GM12878 (cell line): ENCODE measurements around the gene ACER3. TPM values are rescaled to one million over a fixed set of nuclear protein-coding genes. Genes with fewer than 3 reads are reported as not detected.

Source experiments
- ATAC-seq: fragments of 200-7000 bp; cut with Tn5 transposase; 3 replicates; pipeline ENCODE4 v1.9.1; 2020; ENCODE audit warnings: mild to moderate bottlenecking, moderate library complexity
- BruUV-seq: library from RNA; stranded (reverse); fragments of 400-500 nt; replicated peaks from 2 replicates; lab custom pipeline; 2021; lab: Mats Ljungman, UMichigan
- CTCF ChIA-PET: fragments of 300-600 bp; sonication (Branson Sonifier 250); formaldehyde crosslinking; extraction: SDS; loops from one replicate; lab custom pipeline; 2021; ENCODE audit warnings: inconsistent platforms; lab: Yijun Ruan, JAX
- POLR2A ChIA-PET: fragments of 350-600 bp; formaldehyde crosslinking; extraction: SDS; loops from one replicate; lab custom pipeline; 2021; ENCODE audit warnings: inconsistent platforms; lab: Charles Lee
- RAD21 ChIA-PET: fragments of 300-600 bp; sonication (Branson Sonifier 250); formaldehyde crosslinking; loops from one replicate; lab custom pipeline; 2023; ENCODE audit warnings: antibody characterized with exemption; ENCODE audit not compliant: unreplicated experiment; lab: Charles Lee
- SMC1A ChIA-PET: fragments of 300-600 bp; sonication (Branson Sonifier 250); formaldehyde crosslinking; loops from one replicate; lab custom pipeline; 2023; ENCODE audit not compliant: unreplicated experiment, uncharacterized antibody; lab: Charles Lee
- DNase-seq: peaks from one replicate; pipeline ENCODE4 v3.0.0-alpha.2; 2011; ENCODE audit warnings: low read depth, low spot score
- FAIRE-seq: peaks from 3 replicates; lab custom pipeline; 2011; peaks lifted over from hg19 to GRCh38; lab: Jason Lieb, UNC
- H2AFZ ChIP-seq: 2 replicates; pipeline ENCODE4 v1.6.0; 2011; ENCODE audit warnings: low read depth, low read length, control low read depth; ENCODE audit not compliant: control insufficient read depth
- H3K27ac ChIP-seq: 2 replicates; pipeline ENCODE4 v1.5.1; 2011; ENCODE audit warnings: control low read depth; ENCODE audit not compliant: control insufficient read depth, insufficient read depth
- H3K27me3 ChIP-seq, 2 experiments: replicated peaks in 1 of 2; 2 replicates each; pipeline versions ENCODE4 v1.6.0 to v1.6.1; 2011; ENCODE audit warnings: low read length in 1 of 2; ENCODE audit not compliant: control insufficient read depth in 2 of 2, insufficient read depth in 2 of 2
- H3K36me3 ChIP-seq, 2 experiments: 2 replicates each; pipeline ENCODE4 v1.5.1; 2011; ENCODE audit warnings: low read length in 1 of 2; ENCODE audit not compliant: control insufficient read depth in 2 of 2, insufficient read depth in 2 of 2
- H3K4me1 ChIP-seq: 2 replicates; pipeline ENCODE4 v1.6.1; 2011; ENCODE audit warnings: mild to moderate bottlenecking, low read length, moderate library complexity, mixed read lengths; ENCODE audit not compliant: control insufficient read depth, insufficient read depth
- H3K4me2 ChIP-seq: 2 replicates; pipeline ENCODE4 v1.6.0; 2011; ENCODE audit warnings: control low read depth; ENCODE audit not compliant: control insufficient read depth, insufficient read depth
- H3K4me3 ChIP-seq: fragments of 200-600 bp; sonication (generic); 2 replicates; pipeline ENCODE4 v1.5.1; 2016
- H3K79me2 ChIP-seq: 2 replicates; pipeline ENCODE4 v1.6.0; 2011; ENCODE audit warnings: low read length; ENCODE audit not compliant: control insufficient read depth, insufficient read depth
- H3K9ac ChIP-seq: 2 replicates; pipeline ENCODE4 v1.8.0; 2011; ENCODE audit warnings: low read length, control low read depth, mixed read lengths; ENCODE audit not compliant: control insufficient read depth, insufficient read depth
- H3K9me3 ChIP-seq: replicated peaks from 3 replicates; pipeline ENCODE4 v1.5.1; 2011; ENCODE audit warnings: mild to moderate bottlenecking, low read length; ENCODE audit not compliant: control insufficient read depth, insufficient read depth
- H4K20me1 ChIP-seq: 2 replicates; pipeline ENCODE4 v1.6.0; 2011; ENCODE audit not compliant: control insufficient read depth, insufficient read depth
- BMI1 ChIP-seq: fragments of 450-650 bp; IDR thresholded peaks from 2 replicates; pipeline ENCODE4 v1.6.1; 2016; ENCODE audit warnings: mild to moderate bottlenecking, moderate library complexity, borderline replicate concordance
- CEBPB ChIP-seq, 2 experiments: fragments of 150-350 bp in 1 of 2; IDR thresholded peaks; 2 replicates each; pipeline ENCODE4 v1.6.1; 2012 to 2014; ENCODE audit warnings: low read depth in 2 of 2, low read length in 2 of 2, borderline replicate concordance in 1 of 2, inconsistent platforms in 1 of 2
- CREB1 ChIP-seq: IDR thresholded peaks from 2 replicates; pipeline ENCODE4 v1.6.1; 2012; ENCODE audit warnings: low read depth, mild to moderate bottlenecking, inconsistent platforms
- CREM ChIP-seq: IDR thresholded peaks from 2 replicates; pipeline ENCODE4 v1.6.1; 2014; ENCODE audit warnings: antibody characterized with exemption, low read depth
- EED ChIP-seq: sonication (generic); IDR thresholded peaks from 2 replicates; pipeline ENCODE4 v1.6.1; 2016; ENCODE audit warnings: antibody characterized with exemption, low read depth
- MAX ChIP-seq: IDR thresholded peaks from 2 replicates; pipeline ENCODE4 v1.6.1; 2012; ENCODE audit warnings: low read depth, low read length, improper control_type of control experiment
- MXI1 ChIP-seq: fragments of 150-350 bp; IDR thresholded peaks from 2 replicates; pipeline ENCODE4 v1.6.1; 2011; ENCODE audit warnings: low read depth, mild to moderate bottlenecking, inconsistent platforms, low read length, improper control_type of control experiment
- MYC ChIP-seq: IDR thresholded peaks from 2 replicates; pipeline ENCODE4 v1.6.1; 2011; ENCODE audit warnings: mild to moderate bottlenecking, low read length, moderate library complexity, inconsistent platforms; ENCODE audit not compliant: insufficient read depth, insufficient replicate concordance, insufficient read length, severe bottlenecking
- NFYA ChIP-seq: IDR thresholded peaks from 2 replicates; pipeline ENCODE4 v1.6.1; 2011; ENCODE audit warnings: low read depth, mild to moderate bottlenecking, low read length, improper control_type of control experiment, borderline replicate concordance
- PAX5 ChIP-seq: IDR thresholded peaks from 2 replicates; pipeline ENCODE4 v1.6.1; 2011; ENCODE audit warnings: low read depth, low read length, borderline replicate concordance
- PML ChIP-seq: IDR thresholded peaks from 2 replicates; pipeline ENCODE4 v1.6.1; 2012; ENCODE audit warnings: low read length, inconsistent platforms
- POLR2AphosphoS2 ChIP-seq: IDR thresholded peaks from 2 replicates; pipeline ENCODE4 v1.6.1; 2011; ENCODE audit warnings: low read depth, mild to moderate bottlenecking, low read length, improper control_type of control experiment, moderate library complexity
- RAD21 ChIP-seq: IDR thresholded peaks from 2 replicates; pipeline ENCODE4 v1.6.1; 2011; ENCODE audit warnings: mild to moderate bottlenecking, low read depth, low read length, moderate library complexity; ENCODE audit not compliant: insufficient read depth
- RUNX3 ChIP-seq: IDR thresholded peaks from 2 replicates; pipeline ENCODE4 v1.6.1; 2012; ENCODE audit warnings: low read length, inconsistent platforms
- SPI1 ChIP-seq: IDR thresholded peaks from 2 replicates; pipeline ENCODE4 v1.6.1; 2011; ENCODE audit warnings: low read depth, mild to moderate bottlenecking, low read length, moderate library complexity, borderline replicate concordance; ENCODE audit not compliant: insufficient read depth
- SREBF1 ChIP-seq: IDR thresholded peaks from 2 replicates; pipeline ENCODE4 v1.6.1; 2012; ENCODE audit warnings: mild to moderate bottlenecking, low read length
- STAT1 ChIP-seq: fragments of 450-650 bp; conservative IDR thresholded peaks from 2 replicates; pipeline ENCODE4 v1.6.1; 2014; ENCODE audit warnings: antibody characterized with exemption, mild to moderate bottlenecking
- TAF1 ChIP-seq: IDR thresholded peaks from 2 replicates; pipeline ENCODE4 v1.6.1; 2011; ENCODE audit warnings: mild to moderate bottlenecking, low read depth, low read length, borderline replicate concordance
- ZSCAN29 ChIP-seq: fragments of 450-650 bp; IDR thresholded peaks from 2 replicates; pipeline ENCODE4 v1.6.1; 2017; ENCODE audit warnings: mild to moderate bottlenecking, moderate library complexity
- WGBS: methylation state at CpG from one replicate; pipeline ENCODE4 v1.1.6; 2016; ENCODE audit warnings: low lambda C conversion rate; ENCODE audit not compliant: insufficient replicate concordance, insufficient coverage; ENCODE audit errors: missing lambda C conversion rate; 5-methylcytosine and 5-hydroxymethylcytosine counted together
- in situ Hi-C: fragments of 300-500 bp; cut with MboI; formaldehyde crosslinking; loops from 9 replicates; pipeline ENCODE4 v1.14.3; 2018; ENCODE audit warnings: mixed read lengths
- intact Hi-C: fragments of 100-400 bp; cut with micrococcal nuclease; formaldehyde crosslinking; loops from one replicate; pipeline ENCODE4 v1.14.2; 2022; ENCODE audit not compliant: unreplicated experiment
- polyA plus RNA-seq, 11 experiments: library from polyadenylated mRNA; depleted of rRNA in 4 of 11; unstranded in 6 of 11; stranded (reverse) in 5 of 11; fragments of >200 nt; fragmentation: Nextera tagmentation in 4 of 11; fragmentation: Illumina TruSeq in 1 of 11; extraction: Ambion mirVana in 4 of 11; extraction: Trizol in 1 of 11; gene quantifications; 1 replicate in 1 of 11; 2 replicates in 10 of 11; pipeline versions ENCODE4 v1.2.1 to v1.2.3, GENCODE V29; 2011 to 2016; ENCODE audit warnings: inconsistent platforms in 2 of 11, missing spikeins in 2 of 11, low read depth in 1 of 11
- total RNA-seq, 4 experiments: library from RNA; depleted of rRNA in 3 of 4; stranded (reverse); fragments of >200 nt in 3 of 4; fragmentation: Illumina TruSeq in 1 of 4; extraction: Trizol in 1 of 4; gene quantifications; 2 replicates each; pipeline versions ENCODE4 v1.2.1 to v1.2.3, GENCODE V29; 2013 to 2021

ACER3 gene
- total and polyA plus RNA-seq, 10 of the 15 experiments (the other 5 are each of a cell fraction or from before 2014, with no cell fraction given), result 2.8 to 17.4 (median 10.3) TPM

GRCh38 chr11:76987203-76987602, 126.5 kb downstream of the ACER3 start:
- Histone ChIP-seq H3K36me3 (no peaks in the 10 kb centered on the region), H3K9me3 (no peaks in the 10 kb centered on the region), H3K27ac (no peak overlapping the region), H3K27me3 (no peaks in the 10 kb centered on the region), H3K9ac (no peak overlapping the region), H3K4me1 (no peaks in the 10 kb centered on the region), H2AFZ (no peak overlapping the region), H4K20me1 (no peaks in the 10 kb centered on the region), H3K4me3 (no peak overlapping the region), H3K79me2 (no peaks in the 10 kb centered on the region), H3K4me2 (no peak overlapping the region)
- POLR2A ChIA-PET, result no interaction called here
- CTCF ChIA-PET, result interaction anchor here (1.1 kb wide), 1 partner anchor 105 kb away, joined by 3 read pairs; no protein-coding TSS in a partner anchor
- intact Hi-C loops, result no loop called here
- ATAC-seq (no peak), DNase-seq (no peak), FAIRE-seq (no peak)
- WGBS, result 38% methylated on average over 1 of the region's 1 CpG
- in situ Hi-C loops, result no loop called here
- TF ChIP-seq STAT1 (no peak), RAD21 (no peak), PML (no peak), MXI1 (no peak), MYC (no peak), EED (no peak), POLR2AphosphoS2 (no peak), ZSCAN29 (no peak), TAF1 (no peak), NFYA (no peak), RUNX3 (no peak), PAX5 (no peak), CEBPB (IDR thresholded peaks at IDR 0.05; ENCODE audit: borderline replicate concordance in 1 of 2, low read depth in 2 of 2, low read length in 2 of 2) (no peak), CREM (no peak), MAX (no peak), CREB1 (no peak), BMI1 (no peak), SREBF1 (no peak), SPI1 (no peak)
- no TSS peak for BruUV-seq
- RAD21 ChIA-PET, result no interaction called here
- SMC1A ChIA-PET, result no interaction called here
